Spleen (tissue), 11 donors: ENCODE measurements around the gene TIPRL. TPM values are rescaled to one million over a fixed set of nuclear protein-coding genes. Genes with fewer than 3 reads are reported as not detected.

Experiments used
- DNase-seq: peaks from one replicate; pipeline ENCODE4 v3.0.0-alpha.2; 2020
- H3K27ac ChIP-seq, 8 donors: fragments of 200-600 bp; sonication (generic) in 7 of 8; 1 replicate in 4 of 8; 2 replicates in 4 of 8; pipeline versions ENCODE4 v1.5.0 to v1.8.0; 2016 to 2021; ENCODE audit warnings: inconsistent platforms in 4 of 8, mild to moderate bottlenecking in 4 of 8, moderate library complexity in 1 of 8
- H3K27me3 ChIP-seq, 7 donors: fragments of 200-600 bp; sonication (generic) in 6 of 7; replicated peaks in 1 of 7; 1 replicate in 4 of 7; 2 replicates in 3 of 7; pipeline versions ENCODE4 v1.5.0 to v1.8.0; 2016 to 2021; ENCODE audit warnings: inconsistent platforms in 3 of 7, mild to moderate bottlenecking in 1 of 7
- H3K36me3 ChIP-seq, 6 donors: fragments of 200-600 bp; sonication (generic) in 5 of 6; 1 replicate in 4 of 6; 2 replicates in 2 of 6; pipeline versions ENCODE4 v1.5.0 to v1.8.0; 2016 to 2021; ENCODE audit warnings: inconsistent platforms in 2 of 6
- H3K4me1 ChIP-seq, 6 donors: fragments of 200-600 bp; sonication (generic) in 5 of 6; 1 replicate in 3 of 6; 2 replicates in 3 of 6; pipeline versions ENCODE4 v1.5.0 to v1.8.0; 2016 to 2021; ENCODE audit warnings: inconsistent platforms in 3 of 6
- H3K4me3 ChIP-seq, 8 donors: fragments of 200-600 bp; sonication (generic) in 7 of 8; 1 replicate in 4 of 8; 2 replicates in 4 of 8; pipeline versions ENCODE4 v1.5.0 to v1.8.0; 2016 to 2021; ENCODE audit warnings: inconsistent platforms in 4 of 8, mild to moderate bottlenecking in 4 of 8, moderate library complexity in 2 of 8
- H3K9me3 ChIP-seq, 8 donors: fragments of 200-600 bp; sonication (generic) in 7 of 8; 1 replicate in 4 of 8; 2 replicates in 4 of 8; pipeline versions ENCODE4 v1.5.0 to v1.8.0; 2016 to 2021; ENCODE audit warnings: inconsistent platforms in 4 of 8
- CTCF ChIP-seq, 11 experiments: fragments of 200-600 bp in 7 of 11; fragments of 450-650 bp in 4 of 11; sonication (generic) in 4 of 11; IDR thresholded peaks in 8 of 11; conservative IDR thresholded peaks in 3 of 11; 1 replicate in 7 of 11; 2 replicates in 4 of 11; pipeline versions ENCODE4 v1.4.0 to v1.8.0; 2016 to 2021; ENCODE audit warnings: antibody characterized with exemption in 11 of 11, inconsistent platforms in 4 of 11, mild to moderate bottlenecking in 1 of 11
- POLR2A ChIP-seq, 3 donors: fragments of 450-650 bp; IDR thresholded peaks; one replicate each; pipeline ENCODE4 v1.5.1; 2017; ENCODE audit warnings: antibody characterized with exemption in 3 of 3, mild to moderate bottlenecking in 1 of 3
- POLR2AphosphoS5 ChIP-seq, 3 donors: sonication (generic); formaldehyde crosslinking; IDR thresholded peaks; one replicate each; pipeline ENCODE4 v1.5.1; 2017; ENCODE audit warnings: antibody characterized with exemption in 3 of 3
- WGBS, 5 donors: extraction: QIAGEN DNeasy Blood & Tissue Kit in 3 of 5; methylation state at CpG; one replicate each; pipeline versions ENCODE4 v1.1.5 to v1.1.7; 2013 to 2018; 5-methylcytosine and 5-hydroxymethylcytosine counted together
- intact Hi-C: fragments of 100-400 bp; cut with DNase I; formaldehyde crosslinking; loops from one replicate; pipeline ENCODE4 v1.15.0; 2023; ENCODE audit warnings: low total_unique reads
- polyA plus RNA-seq, 3 donors: library from polyadenylated mRNA; stranded (reverse); fragments of 200-250 nt; gene quantifications; one replicate each; pipeline ENCODE4 v1.2.1, GENCODE V29; 2013
- total RNA-seq, 7 donors: library from RNA; depleted of rRNA in 3 of 7; stranded (reverse); fragments of >200 nt in 3 of 7; fragmentation: NEBNext Ultra II Directional in 4 of 7; extraction: Animal tissue kit (Norgen Biotek cat#: 25700) in 4 of 7; gene quantifications; one replicate each; pipeline versions ENCODE4 v1.1.0 to v1.2.1, GENCODE V29; 2016 to 2021
- donor health status: healthy with polysubstance abuse.
- donor health status: DM: no; HTN: no; CAD: no; lungs with moderate emphysema.
- donor health status: DM: no; HTN: no; CAD: no.
- donor health status: Bipolar disorder and iron deficiency.
- donor health status: healthy.
- donor health status: DM: no; HTN: no; CAD: no.
- donor health status: DM: yes; HTN: yes; CAD: no.

TIPRL gene
- total and polyA plus RNA-seq, 10 donors, result 10.1 to 26.3 (median 17.5) TPM

- Histone ChIP-seq H3K4me1 (peaks cover 0 to 30% (median 22%) of the 10 kb centered on the region in 6 donors), H3K4me3 (no peak overlapping the region), H3K36me3 (no peaks in the 10 kb centered on the region), H3K27ac (no peak overlapping the region), H3K9me3 (no peaks in the 10 kb centered on the region), H3K27me3 (peaks cover 0 to 63% (median 18%) of the 10 kb centered on the region in 7 donors)
- TF ChIP-seq POLR2A (IDR thresholded peaks at IDR 0.05) (no peak), POLR2AphosphoS5 (IDR thresholded peaks at IDR 0.05) (no peak), CTCF (IDR thresholded peaks at IDR 0.05 in 8 of 11, conservative IDR thresholded peaks at IDR 0.05 in 3 of 11) (no peak)
- WGBS, 5 donors, result 87 to 93% (median 91%) methylated on average over 7 of the region's 7 CpGs
- intact Hi-C loops, result no loop called here
- DNase-seq, result no peak
These were observed 44.1 kb upstream of the TIPRL start for GRCh38 chr1:168134642-168135041.

GRCh38 chr1:168135116-168135920, 43.4 kb upstream of the TIPRL start:
- 37 to 54% (median 47%) methylated on average over 12 of the region's 12 CpGs for WGBS, 5 donors
- TF ChIP-seq POLR2AphosphoS5 (IDR thresholded peaks at IDR 0.05) (no peak), POLR2A (IDR thresholded peaks at IDR 0.05) (no peak), CTCF (IDR thresholded peaks at IDR 0.05 in 8 of 11, conservative IDR thresholded peaks at IDR 0.05 in 3 of 11) (no peak)
- DNase-seq, result no peak
- intact Hi-C loops, result no loop called here
- Histone ChIP-seq H3K9me3 (no peaks in the 10 kb centered on the region), H3K27ac (peak overlapping the region in 1 of 8 donors; percentile 77), H3K4me1 (peaks cover 0 to 30% (median 22%) of the 10 kb centered on the region in 6 donors), H3K27me3 (peaks cover 0 to 58% (median 18%) of the 10 kb centered on the region in 7 donors), H3K4me3 (peak overlapping the region in 7 of 8 donors; percentile 58 to 82 (median 71)), H3K36me3 (no peaks in the 10 kb centered on the region)

GRCh38 chr1:168135921-168136708, 42.6 kb upstream of the TIPRL start:
- H3K27me3 ChIP-seq, result peaks cover 0 to 58% (median 18%) of the 10 kb centered on the region in 7 donors
- H3K27ac ChIP-seq, result peak overlapping the region in 5 of 8 donors; percentile 60 to 77 (median 62)

More at GRCh38 chr1:168135921-168136708, 42.6 kb upstream of the TIPRL start:
- Histone ChIP-seq H3K9me3 (no peaks in the 10 kb centered on the region), H3K4me1 (peaks cover 0 to 30% (median 22%) of the 10 kb centered on the region in 6 donors), H3K36me3 (no peaks in the 10 kb centered on the region), H3K4me3 (peak overlapping the region; percentile 56 to 82 (median 67))
- DNase-seq, result peak; percentile 78
- intact Hi-C loops, result no loop called here
- 0 to 2% (median 1%) methylated on average over 21 to 63 of the region's 63 CpGs for WGBS, 5 donors
- no peak for TF ChIP-seq POLR2AphosphoS5 (IDR thresholded peaks at IDR 0.05)
- TF ChIP-seq CTCF (IDR thresholded peaks at IDR 0.05 in 8 of 11, conservative IDR thresholded peaks at IDR 0.05 in 3 of 11), result no peak
- no peak for TF ChIP-seq POLR2A (IDR thresholded peaks at IDR 0.05)
